ENCODE results near the gene TMBIM4. TPM values are rescaled to one million over a fixed set of nuclear protein-coding genes. Genes with fewer than 3 reads are reported as not detected.

Gene TMBIM4
- total RNA-seq, 1 donor from 2014 or later, result 60.9 TPM

DNA sequence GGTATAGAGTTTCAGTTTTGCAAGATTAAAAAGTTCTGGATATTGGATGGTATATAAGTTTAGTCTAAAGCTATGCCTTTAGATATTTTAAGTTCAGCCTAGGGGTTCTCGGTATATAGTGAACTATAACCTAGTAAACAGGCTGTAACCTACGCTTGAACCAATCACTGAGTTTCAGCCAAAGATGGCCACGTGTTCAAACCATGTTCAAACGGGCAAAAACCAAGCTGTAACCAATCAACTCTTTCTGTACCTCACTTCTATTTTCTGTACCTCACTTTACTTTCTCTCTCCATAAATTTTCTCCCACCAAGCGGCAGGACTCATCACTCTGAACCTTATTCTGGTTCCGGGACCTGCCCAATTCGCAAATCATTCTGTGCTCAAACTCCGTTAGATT is 1.4 kb downstream of the TMBIM4 start:
- intact Hi-C loops (cut with micrococcal nuclease), result loop anchor here (2.0 to 5.0 kb wide), 3 partner anchors 20 to 69 kb away; partner anchors contain the start of gene IRAK3
- Mint-ChIP-seq H3K9me3 (peaks cover 11% of the 10 kb centered on the region), H3K4me1 (peaks cover 26% of the 10 kb centered on the region), H3K4me3 (peak overlapping the region; percentile 92), H3K36me3 (ENCODE audit: low read depth) (peaks cover 47% of the 10 kb centered on the region), H3K27ac (peak overlapping the region; percentile 79), H3K27me3 (no peaks in the 10 kb centered on the region)
- peak; percentile 50 for DNase-seq

DNA sequence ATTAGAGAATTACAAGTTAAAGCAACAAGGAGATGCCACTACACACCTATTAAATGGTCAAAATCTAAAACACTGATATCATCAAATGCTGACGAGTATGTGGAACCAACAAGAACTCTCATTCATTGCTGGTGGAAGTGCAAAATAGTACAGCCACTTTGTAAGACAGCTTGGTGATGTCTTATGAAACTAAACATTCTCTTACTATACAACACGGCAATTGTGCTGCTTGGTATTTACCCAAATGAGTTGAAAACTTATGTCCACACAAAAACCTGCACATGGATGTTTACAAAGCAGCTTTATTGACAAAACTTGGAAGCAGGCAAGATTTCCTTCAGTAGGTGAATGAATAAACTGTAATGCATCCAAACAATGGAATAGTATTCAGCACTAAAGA is 3.2 kb downstream of the TMBIM4 start:
- Mint-ChIP-seq H3K27me3 (no peaks in the 10 kb centered on the region), H3K9me3 (peaks cover 11% of the 10 kb centered on the region), H3K4me1 (peaks cover 31% of the 10 kb centered on the region), H3K27ac (no peak overlapping the region), H3K4me3 (peak overlapping the region; percentile 8), H3K36me3 (ENCODE audit: low read depth) (peaks cover 55% of the 10 kb centered on the region)
- intact Hi-C loops (cut with micrococcal nuclease), result loop anchor here (5.0 kb wide), 1 partner anchor 71 kb away; no protein-coding TSS in a partner anchor
- DNase-seq, result peak; percentile 11

- no peaks in the 10 kb centered on the region for H3K27me3 Mint-ChIP-seq
- H3K27ac Mint-ChIP-seq, result no peak overlapping the region
- intact Hi-C loops (cut with micrococcal nuclease), result loop anchor here (5.0 kb wide), 1 partner anchor 72 kb away; no protein-coding TSS in a partner anchor
- H3K4me3 Mint-ChIP-seq, result no peak overlapping the region
- H3K9me3 Mint-ChIP-seq, result peaks cover 11% of the 10 kb centered on the region
- H3K4me1 Mint-ChIP-seq, result peaks cover 27% of the 10 kb centered on the region
- H3K36me3 Mint-ChIP-seq (ENCODE audit: low read depth), result peaks cover 56% of the 10 kb centered on the region
- DNase-seq, result peak; percentile 24
Measured at GRCh38 chr12:66165141-66165540, 4.7 kb downstream of the TMBIM4 start.

- H3K4me3 Mint-ChIP-seq, result no peak overlapping the region
- H3K4me1 Mint-ChIP-seq, result peaks cover 29% of the 10 kb centered on the region
- no peak overlapping the region for H3K27ac Mint-ChIP-seq
- DNase-seq, result peak; percentile 19
- peaks cover 64% of the 10 kb centered on the region for H3K36me3 Mint-ChIP-seq (ENCODE audit: low read depth)
- H3K9me3 Mint-ChIP-seq, result peaks cover 11% of the 10 kb centered on the region
- H3K27me3 Mint-ChIP-seq, result no peaks in the 10 kb centered on the region
- intact Hi-C loops (cut with micrococcal nuclease), result no loop called here
Measured at GRCh38 chr12:66164349-66164821, 5.4 kb downstream of the TMBIM4 start.

GRCh38 chr12:66163289-66163688 is 6.5 kb downstream of the TMBIM4 start:
- Mint-ChIP-seq H3K4me3 (no peak overlapping the region), H3K36me3 (ENCODE audit: low read depth) (peaks cover 65% of the 10 kb centered on the region), H3K27ac (no peak overlapping the region), H3K27me3 (no peaks in the 10 kb centered on the region), H3K4me1 (peaks cover 25% of the 10 kb centered on the region), H3K9me3 (peaks cover 9% of the 10 kb centered on the region)
- peak; percentile 31 for DNase-seq
- intact Hi-C loops (cut with micrococcal nuclease), result no loop called here

GRCh38 chr12:66162701-66163100 is 7.1 kb downstream of the TMBIM4 start:
- DNase-seq, result no peak
- Mint-ChIP-seq H3K4me3 (no peak overlapping the region), H3K27ac (no peak overlapping the region), H3K9me3 (peaks cover 9% of the 10 kb centered on the region), H3K27me3 (no peaks in the 10 kb centered on the region), H3K4me1 (peaks cover 19% of the 10 kb centered on the region), H3K36me3 (ENCODE audit: low read depth) (peaks cover 61% of the 10 kb centered on the region)
- intact Hi-C loops (cut with micrococcal nuclease), result no loop called here

DNA sequence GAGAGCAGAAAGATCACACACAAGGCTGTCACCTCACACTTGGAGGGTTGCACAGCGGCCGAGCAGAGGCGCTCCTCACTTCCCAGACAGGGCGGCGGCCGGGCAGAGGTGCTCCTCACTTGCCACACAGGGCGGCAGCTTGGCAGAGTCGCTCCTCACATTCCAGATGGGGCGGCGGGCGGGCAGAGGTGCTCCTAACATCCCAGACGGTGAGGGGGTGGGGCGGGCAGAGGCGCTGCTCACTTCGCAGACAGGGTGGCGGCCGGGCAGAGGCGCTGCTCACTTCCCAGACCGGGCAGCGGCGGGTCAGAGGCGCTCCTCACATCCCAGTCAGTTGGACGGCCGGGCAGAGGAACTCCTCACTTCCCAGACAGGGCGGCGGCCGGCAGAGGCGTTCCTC is 9.1 kb downstream of the TMBIM4 start:
- Mint-ChIP-seq H3K27ac (no peak overlapping the region), H3K27me3 (no peaks in the 10 kb centered on the region), H3K4me1 (peaks cover 14% of the 10 kb centered on the region), H3K36me3 (ENCODE audit: low read depth) (peaks cover 43% of the 10 kb centered on the region), H3K9me3 (peaks cover 4% of the 10 kb centered on the region), H3K4me3 (no peak overlapping the region)
- intact Hi-C loops (cut with micrococcal nuclease), result no loop called here
- DNase-seq, result peak; percentile 38

GRCh38 chr12:66159123-66159522 is 10.7 kb downstream of the TMBIM4 start:
- H3K27me3 Mint-ChIP-seq, result no peaks in the 10 kb centered on the region
- peaks cover 4% of the 10 kb centered on the region for H3K9me3 Mint-ChIP-seq
- DNase-seq, result peak; percentile 35
- no peak overlapping the region for H3K27ac Mint-ChIP-seq
- intact Hi-C loops (cut with micrococcal nuclease), result no loop called here
- no peak overlapping the region for H3K4me3 Mint-ChIP-seq
- peaks cover 12% of the 10 kb centered on the region for H3K4me1 Mint-ChIP-seq
- H3K36me3 Mint-ChIP-seq (ENCODE audit: low read depth), result peaks cover 28% of the 10 kb centered on the region

DNA sequence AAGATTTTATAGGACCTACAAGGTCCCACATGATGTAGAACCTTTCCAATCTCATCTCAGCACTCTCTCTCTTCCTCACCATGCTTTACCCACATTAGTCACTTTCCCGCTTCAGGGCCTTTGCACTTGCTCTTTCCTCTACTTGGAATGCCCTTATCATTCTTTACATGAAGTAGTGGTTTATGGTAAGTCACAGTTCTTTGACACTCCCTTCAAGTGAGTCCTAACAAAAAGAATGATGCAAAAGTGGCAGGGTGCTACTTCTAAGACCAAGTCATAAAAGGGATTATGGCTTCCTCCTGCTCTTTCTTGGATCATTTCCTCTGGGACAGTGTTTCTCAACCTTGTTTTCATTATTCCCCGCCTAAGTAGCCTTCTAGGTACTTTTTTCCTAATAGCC is 13.1 kb downstream of the TMBIM4 start:
- peak; percentile 8 for DNase-seq
- no peak overlapping the region for H3K4me3 Mint-ChIP-seq
- H3K4me1 Mint-ChIP-seq, result peaks cover 7% of the 10 kb centered on the region
- intact Hi-C loops (cut with micrococcal nuclease), result no loop called here
- H3K27me3 Mint-ChIP-seq, result no peaks in the 10 kb centered on the region
- no peak overlapping the region for H3K27ac Mint-ChIP-seq
- H3K9me3 Mint-ChIP-seq, result no peaks in the 10 kb centered on the region
- H3K36me3 Mint-ChIP-seq (ENCODE audit: low read depth), result peaks cover 20% of the 10 kb centered on the region

GRCh38 chr12:66154776-66155175 is 15.0 kb downstream of the TMBIM4 start:
- Mint-ChIP-seq H3K9me3 (no peaks in the 10 kb centered on the region), H3K4me3 (no peak overlapping the region), H3K27ac (no peak overlapping the region), H3K36me3 (ENCODE audit: low read depth) (peaks cover 25% of the 10 kb centered on the region), H3K4me1 (peaks cover 7% of the 10 kb centered on the region), H3K27me3 (no peaks in the 10 kb centered on the region)
- intact Hi-C loops (cut with micrococcal nuclease), result no loop called here
- no peak for DNase-seq

DNA sequence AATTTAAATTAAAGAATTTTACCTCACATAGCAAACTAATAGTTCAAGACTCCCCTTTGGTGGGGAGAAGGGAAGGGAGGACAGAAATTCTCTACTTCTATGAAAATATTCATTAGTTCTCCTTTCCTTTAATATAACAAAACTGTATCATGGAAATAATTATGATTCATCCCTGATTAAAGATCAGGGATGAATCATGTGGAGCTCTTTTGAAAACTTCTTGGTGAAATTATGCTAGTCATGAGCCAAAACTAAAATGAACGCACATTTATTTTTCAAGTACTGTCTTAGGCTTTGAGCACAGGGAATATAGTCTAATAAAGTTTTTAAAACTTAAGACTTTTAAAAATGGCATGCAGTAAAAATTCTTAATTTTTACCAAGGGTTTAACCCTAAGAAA is 17.1 kb downstream of the TMBIM4 start:
- peaks cover 2% of the 10 kb centered on the region for H3K4me1 Mint-ChIP-seq
- peaks cover 24% of the 10 kb centered on the region for H3K36me3 Mint-ChIP-seq (ENCODE audit: low read depth)
- no peak for DNase-seq
- H3K27me3 Mint-ChIP-seq, result no peaks in the 10 kb centered on the region
- H3K9me3 Mint-ChIP-seq, result no peaks in the 10 kb centered on the region
- intact Hi-C loops (cut with micrococcal nuclease), result no loop called here
- no peak overlapping the region for H3K4me3 Mint-ChIP-seq
- no peak overlapping the region for H3K27ac Mint-ChIP-seq

GRCh38 chr12:66149702-66150398 is 19.9 kb downstream of the TMBIM4 start:
- Mint-ChIP-seq H3K27ac (no peak overlapping the region), H3K27me3 (no peaks in the 10 kb centered on the region), H3K4me3 (no peak overlapping the region), H3K9me3 (no peaks in the 10 kb centered on the region), H3K36me3 (ENCODE audit: low read depth) (peaks cover 30% of the 10 kb centered on the region), H3K4me1 (peaks cover 15% of the 10 kb centered on the region)
- peak; percentile 27 for DNase-seq
- intact Hi-C loops (cut with micrococcal nuclease), result loop anchor here (10.0 kb wide), 1 partner anchor 545 kb away; no protein-coding TSS in a partner anchor

DNA sequence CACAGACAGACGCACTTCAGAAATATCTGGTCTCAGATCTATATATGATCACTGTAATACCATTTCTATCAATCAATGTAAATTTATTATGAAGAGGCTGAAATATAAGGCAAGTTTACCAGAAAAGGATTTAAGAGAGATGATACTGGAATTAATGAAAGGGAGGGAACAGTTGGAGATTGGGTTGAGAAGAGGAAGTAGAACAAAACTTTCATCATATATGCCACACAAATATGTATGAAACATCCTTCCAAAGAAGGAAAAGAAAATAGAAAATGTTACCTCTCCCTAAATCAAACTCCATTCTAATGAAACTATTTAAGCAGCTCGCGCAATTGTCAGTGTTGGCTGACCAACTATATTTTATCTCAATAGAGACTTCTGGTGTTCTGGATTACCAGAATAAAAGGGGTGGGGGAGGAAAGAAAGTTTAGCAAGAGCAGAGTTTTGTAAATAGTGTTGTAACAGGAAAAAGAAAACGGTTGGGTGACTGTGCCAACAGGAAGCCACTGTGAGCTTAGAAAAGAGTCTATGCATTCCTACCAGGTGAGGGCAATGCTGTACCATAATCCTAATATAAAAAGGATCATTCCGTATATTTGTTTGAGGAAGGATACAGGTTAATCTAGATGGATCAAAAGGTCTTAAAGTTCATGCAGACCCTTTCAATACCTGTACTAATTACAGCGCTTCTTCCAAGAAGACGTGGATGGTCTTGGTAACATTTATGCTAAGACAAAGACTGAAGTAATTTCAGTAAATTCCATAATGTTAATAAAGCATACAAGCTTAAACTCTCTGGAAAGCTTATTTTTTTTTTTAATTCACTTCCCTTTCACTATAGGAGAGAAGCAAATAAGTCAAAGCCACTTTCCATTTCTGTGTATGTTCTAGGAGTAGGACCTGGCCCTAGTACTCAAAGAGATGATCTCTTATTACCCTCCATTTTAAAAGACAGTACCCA is 24.7 kb downstream of the TMBIM4 start:
- peaks cover 18% of the 10 kb centered on the region for H3K4me1 Mint-ChIP-seq
- peak overlapping the region; percentile 54 for H3K27ac Mint-ChIP-seq
- H3K9me3 Mint-ChIP-seq, result peaks cover 6% of the 10 kb centered on the region
- H3K4me3 Mint-ChIP-seq, result no peak overlapping the region
- no peaks in the 10 kb centered on the region for H3K27me3 Mint-ChIP-seq
- DNase-seq, result peak; percentile 64
- intact Hi-C loops (cut with micrococcal nuclease), result loop anchor here (1.0 to 10.0 kb wide), 2 partner anchors 264 to 550 kb away; no protein-coding TSS in a partner anchor
- H3K36me3 Mint-ChIP-seq (ENCODE audit: low read depth), result peaks cover 59% of the 10 kb centered on the region
